HepG2 (cell line): ENCODE results near the gene SOWAHA. TPM values are rescaled to one million over a fixed set of nuclear protein-coding genes. Genes with fewer than 3 reads are reported as not detected.

ENCODE experiments used
- ATF1 ChIP-seq: IDR thresholded peaks from 2 replicates; pipeline ENCODE4 v1.6.1; 2016; ENCODE audit warnings: mild to moderate bottlenecking, control low read depth
- CHCHD3 ChIP-seq: sonication (generic); formaldehyde crosslinking; IDR thresholded peaks from 2 replicates; pipeline ENCODE4 v1.8.0; 2022; ENCODE audit warnings: mild to moderate bottlenecking, missing genetic modification reagents, moderate library complexity
- EED ChIP-seq: sonication (generic); formaldehyde crosslinking; IDR thresholded peaks from 2 replicates; pipeline ENCODE4 v1.5.0; 2020; ENCODE audit warnings: mild to moderate bottlenecking, missing genetic modification reagents
- FOXJ3 ChIP-seq: sonication (generic); formaldehyde crosslinking; IDR thresholded peaks from 2 replicates; pipeline ENCODE4 v1.4.0; 2020; ENCODE audit warnings: missing genetic modification reagents, mild to moderate bottlenecking, borderline replicate concordance
- FOXM1 ChIP-seq: sonication (generic); formaldehyde crosslinking; IDR thresholded peaks from 2 replicates; pipeline ENCODE4 v1.5.0; 2020; ENCODE audit warnings: missing genetic modification reagents
- HNF4A ChIP-seq: sonication (generic); formaldehyde crosslinking; IDR thresholded peaks from 2 replicates; pipeline ENCODE4 v1.4.0; 2020; ENCODE audit warnings: missing genetic modification reagents
- IRF9 ChIP-seq: sonication (generic); formaldehyde crosslinking; IDR thresholded peaks from 2 replicates; pipeline ENCODE4 v1.8.0; 2022; ENCODE audit warnings: missing genetic modification reagents, mild to moderate bottlenecking, borderline replicate concordance
- MAX ChIP-seq: IDR thresholded peaks from 2 replicates; pipeline ENCODE4 v1.6.1; 2012; ENCODE audit warnings: inconsistent platforms
- MEIS1 ChIP-seq: sonication (generic); formaldehyde crosslinking; IDR thresholded peaks from 2 replicates; pipeline ENCODE4 v1.9.0; 2021; ENCODE audit warnings: mild to moderate bottlenecking, missing genetic modification reagents, moderate library complexity, borderline replicate concordance
- MIXL1 ChIP-seq: IDR thresholded peaks from 2 replicates; pipeline ENCODE4 v1.6.1; 2016
- MTA3 ChIP-seq: sonication (generic); formaldehyde crosslinking; IDR thresholded peaks from 2 replicates; pipeline ENCODE4 v1.4.0; 2020; ENCODE audit warnings: missing genetic modification reagents
- NR0B2 ChIP-seq: sonication (generic); formaldehyde crosslinking; IDR thresholded peaks from 2 replicates; pipeline ENCODE4 v1.4.0; 2020; ENCODE audit warnings: mild to moderate bottlenecking, missing genetic modification reagents
- SAFB2 ChIP-seq: sonication (generic); formaldehyde crosslinking; IDR thresholded peaks from 2 replicates; pipeline ENCODE4 v1.5.1; 2020; ENCODE audit warnings: missing genetic modification reagents, low read depth, mild to moderate bottlenecking, borderline replicate concordance
- SATB2 ChIP-seq: sonication (generic); formaldehyde crosslinking; IDR thresholded peaks from 2 replicates; pipeline ENCODE4 v1.5.0; 2020; ENCODE audit warnings: missing genetic modification reagents
- SMARCE1 ChIP-seq: fragments of 450-650 bp; IDR thresholded peaks from 2 replicates; pipeline ENCODE4 v1.6.1; 2017; ENCODE audit warnings: borderline replicate concordance
- SNAI1 ChIP-seq: sonication (generic); formaldehyde crosslinking; IDR thresholded peaks from 2 replicates; pipeline ENCODE4 v1.5.0; 2020; ENCODE audit warnings: mild to moderate bottlenecking, missing genetic modification reagents, borderline replicate concordance
- SNAPC4 ChIP-seq: sonication (generic); formaldehyde crosslinking; IDR thresholded peaks from 2 replicates; pipeline ENCODE4 v1.4.0; 2020; ENCODE audit warnings: mild to moderate bottlenecking, missing genetic modification reagents
- TBL1XR1 ChIP-seq: fragments of 150-350 bp; IDR thresholded peaks from 2 replicates; pipeline ENCODE4 v1.6.1; 2014; ENCODE audit warnings: borderline replicate concordance, low read length; ENCODE audit not compliant: partially characterized antibody
- ZBTB20 ChIP-seq: sonication (generic); formaldehyde crosslinking; IDR thresholded peaks from 2 replicates; pipeline ENCODE4 v1.8.1; 2023; ENCODE audit warnings: missing genetic modification reagents, low read depth, mild to moderate bottlenecking, borderline replicate concordance
- ZEB1 ChIP-seq: IDR thresholded peaks from 2 replicates; pipeline ENCODE4 v1.6.1; 2012; ENCODE audit warnings: mild to moderate bottlenecking, low read depth, inconsistent platforms; ENCODE audit not compliant: insufficient replicate concordance
- ZNF224 ChIP-seq: sonication (generic); formaldehyde crosslinking; IDR thresholded peaks from 2 replicates; pipeline ENCODE4 v1.5.0; 2020; ENCODE audit warnings: mild to moderate bottlenecking, missing genetic modification reagents
- ZNF510 ChIP-seq: sonication (generic); formaldehyde crosslinking; IDR thresholded peaks from 2 replicates; pipeline ENCODE4 v1.4.0; 2020; ENCODE audit warnings: low read depth, mild to moderate bottlenecking, missing genetic modification reagents
- ZNF75D ChIP-seq: sonication (generic); formaldehyde crosslinking; IDR thresholded peaks from 2 replicates; pipeline ENCODE4 v1.8.1; 2023; ENCODE audit warnings: missing genetic modification reagents, mild to moderate bottlenecking, borderline replicate concordance
- ZSCAN29 ChIP-seq: sonication (generic); formaldehyde crosslinking; conservative IDR thresholded peaks from 2 replicates; pipeline ENCODE4 v1.4.0; 2020; ENCODE audit warnings: mild to moderate bottlenecking, missing genetic modification reagents
- ZSCAN9 ChIP-seq: IDR thresholded peaks from 2 replicates; pipeline ENCODE4 v1.6.1; 2016; ENCODE audit warnings: borderline replicate concordance
- polyA plus RNA-seq, 8 experiments: library from polyadenylated mRNA; depleted of rRNA in 3 of 8; stranded (reverse) in 7 of 8; unstranded in 1 of 8; fragments of >200 nt; fragmentation: Illumina TruSeq in 4 of 8; extraction: Trizol in 4 of 8; gene quantifications; 2 replicates each; pipeline versions ENCODE4 v1.2.1 to v1.2.3, GENCODE V29; 2011 to 2016; ENCODE audit warnings: low read depth in 4 of 8, missing spikeins in 1 of 8, mixed read lengths in 1 of 8; ENCODE audit not compliant: insufficient read depth in 1 of 8
- total RNA-seq, 5 experiments: library from RNA; depleted of rRNA; stranded (reverse); fragments of >200 nt; fragmentation: Illumina TruSeq; extraction: Trizol; gene quantifications; 2 replicates each; pipeline ENCODE4 v1.2.3, GENCODE V29; 2016; ENCODE audit warnings: low read depth in 1 of 5

The SOWAHA gene
- total and polyA plus RNA-seq, 2 of the 13 experiments (the other 11 are each of a cell fraction or from before 2014, with no cell fraction given), result 0.95 to 1.9 TPM

- TF ChIP-seq TBL1XR1, result no peak
- no peak for TF ChIP-seq MIXL1 (CRISPR knock-in tag)
- TF ChIP-seq SATB2, result no peak
- TF ChIP-seq ZSCAN29 (CRISPR knock-in tag), result no peak
- TF ChIP-seq FOXJ3 (CRISPR knock-in tag), result no peak
- no peak for TF ChIP-seq MTA3
- no peak for TF ChIP-seq SAFB2 (CRISPR knock-in tag)
- no peak for TF ChIP-seq SNAI1
- TF ChIP-seq IRF9, result no peak; the same call in 1 of the 2 replicates
- TF ChIP-seq CHCHD3 (CRISPR knock-in tag), result no peak
- TF ChIP-seq ZNF224 (CRISPR knock-in tag), result no peak
- peak; percentile 4; the same call in 1 of the 2 replicates for TF ChIP-seq MAX
- no peak for TF ChIP-seq ATF1 (CRISPR knock-in tag)
- no peak for TF ChIP-seq SNAPC4 (CRISPR knock-in tag)
- no peak for TF ChIP-seq HNF4A (CRISPR knock-in tag)
- no peak for TF ChIP-seq ZBTB20
- TF ChIP-seq ZNF75D, result no peak
- no peak for TF ChIP-seq FOXM1 (CRISPR knock-in tag)
- TF ChIP-seq SMARCE1, result no peak
- no peak for TF ChIP-seq ZEB1
- TF ChIP-seq ZSCAN9, result no peak
- TF ChIP-seq ZNF510 (CRISPR knock-in tag), result no peak
- TF ChIP-seq MEIS1 (CRISPR knock-in tag), result no peak
- TF ChIP-seq NR0B2 (CRISPR knock-in tag), result no peak
- 0 out of 2 replicates have a peak, but pooled peaks have one; percentile 42 for TF ChIP-seq EED (CRISPR knock-in tag)
Observed at GRCh38 chr5:132777209-132778069, 35.7 kb upstream of the SOWAHA start, which contains the start of gene SEPTIN8 (continued).
